Activated B cell treated with CpG ODN at 0.5 μM for 24 hours (primary cell): Measurements from ENCODE around the gene SCN8A. TPM values are rescaled to one million over a fixed set of nuclear protein-coding genes. Genes with fewer than 3 reads are reported as not detected.
A peak's percentile ranks its signal among the peaks of the same experiment; 100 is the strongest.

ENCODE experiments used
- ATAC-seq: fragments of 200-7000 bp; cut with Tn5 transposase; one replicate; pipeline ENCODE4 v1.10.0; 2021; ENCODE audit warnings: low read depth, mild to moderate bottlenecking, moderate library complexity
- CTCF ChIA-PET: fragments of 350-600 bp; sonication (Branson Sonifier 250); formaldehyde crosslinking; loops from one replicate; lab custom pipeline; 2021; ENCODE audit warnings: antibody characterized with exemption; lab: Charles Lee
- POLR2A ChIA-PET: fragments of 350-600 bp; sonication (Branson Sonifier 250); formaldehyde crosslinking; loops from one replicate; lab custom pipeline; 2021; ENCODE audit warnings: antibody characterized with exemption; lab: Charles Lee
- DNase-seq: peaks from one replicate; pipeline ENCODE4 v3.0.0; 2022
- H3K27ac Mint-ChIP-seq: one replicate; pipeline ENCODE4 v1.8.0; 2020; ENCODE audit warnings: mixed read lengths
- H3K27me3 Mint-ChIP-seq: one replicate; pipeline ENCODE4 v1.8.0; 2021; ENCODE audit warnings: mixed read lengths
- H3K36me3 Mint-ChIP-seq: one replicate; pipeline ENCODE4 v1.8.0; 2021; ENCODE audit warnings: low read depth, mixed read lengths
- H3K4me1 Mint-ChIP-seq: one replicate; pipeline ENCODE4 v1.8.0; 2021; ENCODE audit warnings: mixed read lengths
- H3K4me3 Mint-ChIP-seq: one replicate; pipeline ENCODE4 v1.8.0; 2020; ENCODE audit warnings: mild to moderate bottlenecking, mixed read lengths
- H3K9me3 Mint-ChIP-seq: one replicate; pipeline ENCODE4 v1.8.0; 2020; ENCODE audit warnings: mixed read lengths
- intact Hi-C: fragments of 100-400 bp; cut with micrococcal nuclease; formaldehyde crosslinking; loops from one replicate; pipeline ENCODE4 v1.15.1; 2024
- total RNA-seq: library from RNA; stranded (reverse); gene quantifications from 2 replicates; pipeline ENCODE4 v1.2.3, GENCODE V29; 2022
- TF ChIP-seq, protein P1 (sequence below): fragments of 200-600 bp; IDR thresholded peaks from one replicate; pipeline ENCODE4 v1.8.0; 2022; ENCODE audit warnings: antibody characterized with exemption, mild to moderate bottlenecking

The SCN8A gene
- total RNA-seq, 1 donor from 2014 or later = 0.86 TPM

DNA sequence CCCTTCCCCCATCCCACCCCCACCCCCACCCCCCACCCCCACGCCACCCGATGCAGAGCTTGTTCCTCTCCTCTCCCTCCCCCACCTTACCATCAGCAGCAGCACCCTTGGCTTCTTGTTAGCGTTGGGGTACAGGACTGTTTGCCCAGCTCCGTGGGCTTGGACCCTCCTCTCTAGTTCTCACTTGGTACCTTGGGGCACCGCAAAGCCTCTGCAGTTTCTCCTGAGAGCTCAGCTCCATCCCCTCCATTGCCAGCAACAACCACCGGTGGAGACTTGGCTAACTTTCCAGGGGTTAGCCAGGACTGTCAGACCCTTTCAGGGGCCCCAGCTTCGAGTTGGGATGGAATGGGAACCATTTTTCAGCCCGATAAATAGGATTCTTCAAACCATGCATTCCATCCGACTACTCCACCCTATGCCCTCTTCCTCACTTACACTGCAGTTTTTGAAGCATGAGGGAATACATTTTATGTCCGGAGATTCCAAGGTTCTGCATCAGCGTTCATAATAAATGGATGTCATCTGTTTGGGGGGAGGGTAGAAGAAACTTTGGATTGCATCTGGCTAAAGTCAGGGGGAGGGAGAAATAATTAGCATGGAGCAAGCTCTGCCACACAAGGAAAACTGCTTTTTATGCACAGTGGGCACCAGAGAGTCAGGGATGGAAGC is 1.1 kb downstream of the SCN8A start:
- CTCF ChIA-PET = no interaction called here
- POLR2A ChIA-PET = interaction anchor here (0.7 kb wide), 1 partner anchor 354 kb away, joined by 5 read pairs; the partner anchor contains the start of gene DAZAP2
- H3K9me3 Mint-ChIP-seq = no peaks in the 10 kb centered on the region
- intact Hi-C loops = loop anchor here (5.0 to 10.0 kb wide), 3 partner anchors 170 to 525 kb away; partner anchors contain the start of gene SLC4A8
- peaks cover 35% of the 10 kb centered on the region for H3K27me3 Mint-ChIP-seq
- peak overlapping the region; percentile 58 for H3K4me3 Mint-ChIP-seq
- DNase-seq (no peak), ATAC-seq (no peak)
- TF ChIP-seq, protein P1, sequence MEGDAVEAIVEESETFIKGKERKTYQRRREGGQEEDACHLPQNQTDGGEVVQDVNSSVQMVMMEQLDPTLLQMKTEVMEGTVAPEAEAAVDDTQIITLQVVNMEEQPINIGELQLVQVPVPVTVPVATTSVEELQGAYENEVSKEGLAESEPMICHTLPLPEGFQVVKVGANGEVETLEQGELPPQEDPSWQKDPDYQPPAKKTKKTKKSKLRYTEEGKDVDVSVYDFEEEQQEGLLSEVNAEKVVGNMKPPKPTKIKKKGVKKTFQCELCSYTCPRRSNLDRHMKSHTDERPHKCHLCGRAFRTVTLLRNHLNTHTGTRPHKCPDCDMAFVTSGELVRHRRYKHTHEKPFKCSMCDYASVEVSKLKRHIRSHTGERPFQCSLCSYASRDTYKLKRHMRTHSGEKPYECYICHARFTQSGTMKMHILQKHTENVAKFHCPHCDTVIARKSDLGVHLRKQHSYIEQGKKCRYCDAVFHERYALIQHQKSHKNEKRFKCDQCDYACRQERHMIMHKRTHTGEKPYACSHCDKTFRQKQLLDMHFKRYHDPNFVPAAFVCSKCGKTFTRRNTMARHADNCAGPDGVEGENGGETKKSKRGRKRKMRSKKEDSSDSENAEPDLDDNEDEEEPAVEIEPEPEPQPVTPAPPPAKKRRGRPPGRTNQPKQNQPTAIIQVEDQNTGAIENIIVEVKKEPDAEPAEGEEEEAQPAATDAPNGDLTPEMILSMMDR = no peak
- no peak overlapping the region for H3K27ac Mint-ChIP-seq
- H3K4me1 Mint-ChIP-seq = peaks cover 18% of the 10 kb centered on the region
- H3K36me3 Mint-ChIP-seq = no peaks in the 10 kb centered on the region

DNA sequence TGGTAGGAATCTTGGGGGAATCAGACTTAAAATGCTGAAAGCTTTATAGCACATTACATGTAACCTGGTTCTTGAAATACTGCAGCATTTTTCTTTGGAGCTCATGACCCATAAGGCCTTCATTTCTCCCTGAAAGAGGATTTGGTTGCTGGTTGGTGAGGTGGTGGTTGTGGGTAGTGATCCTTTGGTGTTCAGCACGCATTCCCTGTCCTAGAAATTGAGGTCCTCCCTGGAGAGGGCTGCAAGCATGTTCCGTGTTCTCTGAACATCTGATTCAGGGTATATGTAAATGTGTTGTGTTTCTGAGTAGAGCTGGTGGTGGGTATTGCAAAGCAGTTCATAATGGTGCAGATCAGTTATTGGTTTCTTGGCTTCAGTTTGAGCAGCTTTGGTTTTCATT is 2.0 kb downstream of the SCN8A start:
- TF ChIP-seq, protein P1 = no peak
- H3K27me3 Mint-ChIP-seq = peaks cover 35% of the 10 kb centered on the region
- peaks cover 18% of the 10 kb centered on the region for H3K4me1 Mint-ChIP-seq
- H3K27ac Mint-ChIP-seq = no peak overlapping the region
- DNase-seq (no peak), ATAC-seq (no peak)
- POLR2A ChIA-PET = interaction anchor here (0.7 kb wide), 1 partner anchor 355 kb away, joined by 5 read pairs; the partner anchor contains the start of gene DAZAP2
- no peak overlapping the region for H3K4me3 Mint-ChIP-seq
- intact Hi-C loops = loop anchor here (5.0 to 10.0 kb wide), 3 partner anchors 171 to 524 kb away; partner anchors contain the start of gene SLC4A8
- no peaks in the 10 kb centered on the region for H3K9me3 Mint-ChIP-seq
- CTCF ChIA-PET = no interaction called here
- no peaks in the 10 kb centered on the region for H3K36me3 Mint-ChIP-seq

DNA sequence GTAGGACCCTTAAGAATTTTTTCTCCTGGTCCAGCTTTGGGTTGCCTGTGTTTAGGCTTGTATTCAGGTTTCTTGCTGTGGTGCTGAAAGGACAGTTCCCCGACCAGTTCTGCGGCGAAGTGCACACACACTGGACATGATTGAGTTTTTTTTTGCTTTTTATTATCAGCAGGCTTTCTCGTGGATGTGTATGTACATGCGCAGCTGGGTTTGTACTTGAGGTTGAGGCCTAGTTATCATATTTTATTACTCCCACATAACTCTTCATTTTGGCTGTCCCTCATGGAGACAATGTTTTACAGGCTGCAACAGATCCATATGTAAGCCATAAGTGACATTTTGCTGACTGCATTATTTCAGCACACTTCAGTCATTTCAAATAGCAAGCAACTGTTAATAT is 2.5 kb downstream of the SCN8A start:
- intact Hi-C loops = loop anchor here (5.0 to 10.0 kb wide), 3 partner anchors 171 to 524 kb away; partner anchors contain the start of gene SLC4A8

DNA sequence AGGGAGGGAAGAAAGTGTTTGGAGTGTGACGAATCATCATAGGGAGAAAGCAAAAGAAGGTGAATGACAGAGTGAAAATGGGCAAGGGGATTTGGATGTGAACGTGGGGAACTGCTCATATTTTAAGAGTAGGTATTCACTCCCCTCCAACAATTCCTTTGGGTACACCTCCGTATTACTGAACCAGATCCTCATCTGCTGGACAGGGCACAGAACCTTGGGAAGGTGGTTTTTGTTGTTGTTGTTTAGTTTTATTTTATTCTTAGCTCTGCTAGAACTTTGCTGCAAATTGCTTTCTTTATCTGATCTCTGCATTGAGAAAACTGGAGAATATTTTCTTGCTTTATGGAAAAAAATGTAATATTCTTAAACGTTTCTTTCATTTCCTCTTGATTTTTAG is 7.1 kb downstream of the SCN8A start:
- Mint-ChIP-seq H3K4me3 (no peak overlapping the region), H3K27ac (no peak overlapping the region), H3K36me3 (no peaks in the 10 kb centered on the region), H3K9me3 (no peaks in the 10 kb centered on the region), H3K27me3 (peaks cover 24% of the 10 kb centered on the region), H3K4me1 (no peaks in the 10 kb centered on the region)
- intact Hi-C loops = loop anchor here (10.0 kb wide), 1 partner anchor 227 kb away; no protein-coding TSS in a partner anchor
- POLR2A ChIA-PET = no interaction called here
- CTCF ChIA-PET = no interaction called here
- ATAC-seq (no peak), DNase-seq (no peak)
- TF ChIP-seq, protein P1 = no peak

More for the DNA sequence above, 2.5 kb downstream of the SCN8A start:
- Mint-ChIP-seq H3K27ac (no peak overlapping the region), H3K27me3 (peaks cover 34% of the 10 kb centered on the region), H3K9me3 (no peaks in the 10 kb centered on the region), H3K4me3 (no peak overlapping the region), H3K36me3 (no peaks in the 10 kb centered on the region), H3K4me1 (peaks cover 18% of the 10 kb centered on the region)
- ChIA-PET CTCF (no interaction called here), POLR2A (no interaction called here)
- ATAC-seq (no peak), DNase-seq (no peak)
- TF ChIP-seq, protein P1 = no peak

DNA sequence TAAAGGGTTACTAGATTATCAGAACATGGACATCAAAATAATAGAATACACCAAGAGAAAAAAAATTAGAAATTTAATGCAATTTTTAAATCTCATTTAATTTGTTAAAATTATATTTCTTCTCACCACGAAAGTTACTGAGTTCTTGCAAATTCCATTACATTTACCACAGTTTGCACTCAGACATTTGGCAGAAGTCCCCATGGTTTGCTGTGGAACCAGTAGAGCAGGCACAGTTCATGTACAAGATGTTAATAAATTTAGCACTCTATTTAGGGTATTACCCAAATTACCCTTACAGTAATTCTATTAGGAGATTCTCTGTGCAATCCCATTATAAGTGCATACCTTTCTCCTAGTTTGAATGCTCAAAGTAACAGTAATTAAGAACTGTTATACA is 9.7 kb downstream of the SCN8A start:
- no peak overlapping the region for H3K4me3 Mint-ChIP-seq
- H3K4me1 Mint-ChIP-seq = no peaks in the 10 kb centered on the region
- CTCF ChIA-PET = no interaction called here
- DNase-seq (no peak), ATAC-seq (no peak)
- intact Hi-C loops = no loop called here
- peaks cover 30% of the 10 kb centered on the region for H3K27me3 Mint-ChIP-seq
- H3K9me3 Mint-ChIP-seq = no peaks in the 10 kb centered on the region
- POLR2A ChIA-PET = no interaction called here
- no peaks in the 10 kb centered on the region for H3K36me3 Mint-ChIP-seq
- TF ChIP-seq, protein P1 = no peak
- H3K27ac Mint-ChIP-seq = no peak overlapping the region
